Measurements from ENCODE around the gene DNAJC1. TPM values are rescaled to one million over a fixed set of nuclear protein-coding genes. Genes with fewer than 3 reads are reported as not detected.
"Not testable (repeated sequence)": the region's sequence is repeated elsewhere in the genome, so short reads cannot be mapped to it uniquely, and the experiment has no call there.

DNAJC1 gene
- total RNA-seq, 1 experiment from 2014 or later: 57.8 TPM

DNA sequence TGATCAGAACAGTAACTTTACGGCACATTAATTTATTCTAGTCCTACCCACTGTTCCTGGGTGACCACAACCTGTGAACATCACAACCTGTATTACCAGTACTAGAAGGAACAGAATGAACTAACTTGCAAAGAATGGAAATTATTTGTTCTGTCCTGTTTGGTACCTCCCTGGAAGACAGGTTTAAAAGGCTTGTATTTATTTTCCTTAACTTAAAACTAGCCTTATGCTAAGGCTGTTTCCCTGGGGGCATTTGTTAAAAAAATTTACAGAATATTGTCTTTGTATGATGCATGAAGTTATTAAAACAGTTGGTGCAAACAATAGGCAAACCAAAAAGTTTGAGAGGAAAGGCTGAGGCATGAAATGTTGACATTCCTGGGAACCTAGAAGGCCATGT lies 132.7 kb downstream of the DNAJC1 start:
- TF ChIP-seq CTCF (IDR thresholded peaks at IDR 0.05; ENCODE audit: unreplicated experiment): no peak
- H3K36me3 Mint-ChIP-seq (ENCODE audit: insufficient read depth, unreplicated experiment): peaks cover 31% of the 10 kb centered on the region
- BruUV-seq (replicated peaks): no TSS peak
- no peaks in the 10 kb centered on the region for H3K27me3 Mint-ChIP-seq (ENCODE audit: insufficient read depth, unreplicated experiment)
- H3K4me1 Mint-ChIP-seq (ENCODE audit: insufficient read depth, unreplicated experiment): no peaks in the 10 kb centered on the region
- CTCF ChIA-PET: no interaction called here
- DNase-seq (ENCODE audit: unreplicated experiment): no peak
- POLR2A ChIA-PET: no interaction called here
- no peak overlapping the region for H3K27ac Mint-ChIP-seq (ENCODE audit: low read depth, unreplicated experiment)
- peaks cover 21% of the 10 kb centered on the region for H3K9me3 Mint-ChIP-seq (ENCODE audit: unreplicated experiment)
- intact Hi-C loops (cut with micrococcal nuclease): no loop called here
- no peak overlapping the region for H3K4me3 Mint-ChIP-seq (ENCODE audit: unreplicated experiment)

- intact Hi-C loops (cut with micrococcal nuclease); H3K4me3 Mint-ChIP-seq (ENCODE audit: unreplicated experiment); H3K27ac Mint-ChIP-seq (ENCODE audit: low read depth, unreplicated experiment): not testable (repeated sequence)
Measured at GRCh38 chr10:21869087-21869486, 134.4 kb downstream of the DNAJC1 start.

DNA sequence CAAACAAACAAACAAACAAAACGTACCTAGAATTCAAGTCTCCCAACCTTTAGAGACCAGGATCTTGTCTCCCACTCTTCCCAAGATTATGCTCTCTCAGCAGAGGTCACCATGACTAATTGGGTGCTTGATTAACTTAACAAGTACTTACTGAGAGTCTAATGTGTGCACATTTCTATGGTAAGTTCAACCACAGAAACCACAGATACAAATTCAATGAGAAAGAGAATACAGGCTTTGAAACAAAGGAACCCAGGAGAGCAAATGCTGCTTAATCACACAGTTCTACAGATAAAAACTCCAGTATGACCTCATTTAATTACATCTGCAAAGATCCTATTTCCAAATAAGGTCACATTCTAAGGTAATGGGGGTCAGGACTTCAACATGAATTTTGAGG lies 142.8 kb downstream of the DNAJC1 start:
- ChIA-PET POLR2A (no interaction called here), CTCF (no interaction called here)
- no TSS peak for BruUV-seq (replicated peaks)
- peaks cover 17% of the 10 kb centered on the region for H3K36me3 Mint-ChIP-seq (ENCODE audit: insufficient read depth, unreplicated experiment)
- H3K9me3 Mint-ChIP-seq (ENCODE audit: unreplicated experiment): no peaks in the 10 kb centered on the region
- intact Hi-C loops (cut with micrococcal nuclease): no loop called here
- no peak overlapping the region for H3K4me3 Mint-ChIP-seq (ENCODE audit: unreplicated experiment)
- DNase-seq (ENCODE audit: unreplicated experiment): no peak
- H3K27ac Mint-ChIP-seq (ENCODE audit: low read depth, unreplicated experiment): no peak overlapping the region
- no peak for TF ChIP-seq CTCF (IDR thresholded peaks at IDR 0.05; ENCODE audit: unreplicated experiment)
- H3K4me1 Mint-ChIP-seq (ENCODE audit: insufficient read depth, unreplicated experiment): no peaks in the 10 kb centered on the region
- H3K27me3 Mint-ChIP-seq (ENCODE audit: insufficient read depth, unreplicated experiment): no peaks in the 10 kb centered on the region

More at GRCh38 chr10:21869087-21869486, 134.4 kb downstream of the DNAJC1 start:
- POLR2A ChIA-PET; BruUV-seq (replicated peaks); H3K4me1 Mint-ChIP-seq (ENCODE audit: insufficient read depth, unreplicated experiment); H3K27me3 Mint-ChIP-seq (ENCODE audit: insufficient read depth, unreplicated experiment); DNase-seq (ENCODE audit: unreplicated experiment): not testable (repeated sequence)
- peaks cover 31% of the 10 kb centered on the region for H3K36me3 Mint-ChIP-seq (ENCODE audit: insufficient read depth, unreplicated experiment)
- H3K9me3 Mint-ChIP-seq (ENCODE audit: unreplicated experiment): peaks cover 21% of the 10 kb centered on the region
- CTCF ChIA-PET: interaction anchor here (0.6 kb wide), 1 partner anchor 599 kb away, joined by 3 read pairs; no protein-coding TSS in a partner anchor

DNA sequence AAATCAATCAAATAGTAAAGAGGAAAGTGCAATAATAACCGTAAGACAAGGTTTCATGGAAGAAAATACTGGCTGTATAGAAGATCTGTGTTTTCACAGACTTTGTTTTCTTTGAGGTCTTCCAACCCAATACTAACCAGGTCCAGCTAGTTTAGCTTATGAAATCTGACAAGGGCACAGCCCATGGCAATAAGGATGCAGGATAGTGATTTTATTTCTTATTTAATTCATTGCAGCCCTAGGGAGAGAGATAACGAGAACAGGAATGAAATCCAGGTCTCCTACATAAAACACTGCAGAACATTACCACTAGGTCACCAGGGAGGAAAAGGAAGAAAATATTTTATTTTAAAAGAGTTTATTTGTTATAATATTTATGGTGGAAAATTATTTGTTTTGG lies 145.1 kb downstream of the DNAJC1 start:
- ChIA-PET POLR2A (interaction anchor here (0.6 kb wide), 1 partner anchor 51 kb away, joined by 3 read pairs; no protein-coding TSS in a partner anchor), CTCF (interaction anchor here (0.5 kb wide), 1 partner anchor 136 kb away, joined by 3 read pairs; no protein-coding TSS in a partner anchor)
- no peak overlapping the region for H3K27ac Mint-ChIP-seq (ENCODE audit: low read depth, unreplicated experiment)
- H3K9me3 Mint-ChIP-seq (ENCODE audit: unreplicated experiment): no peaks in the 10 kb centered on the region
- no peaks in the 10 kb centered on the region for H3K4me1 Mint-ChIP-seq (ENCODE audit: insufficient read depth, unreplicated experiment)
- no peaks in the 10 kb centered on the region for H3K27me3 Mint-ChIP-seq (ENCODE audit: insufficient read depth, unreplicated experiment)
- no peak for DNase-seq (ENCODE audit: unreplicated experiment)
- H3K4me3 Mint-ChIP-seq (ENCODE audit: unreplicated experiment): no peak overlapping the region
- BruUV-seq (replicated peaks): no TSS peak
- intact Hi-C loops (cut with micrococcal nuclease): no loop called here
- TF ChIP-seq CTCF (IDR thresholded peaks at IDR 0.05; ENCODE audit: unreplicated experiment): no peak
- H3K36me3 Mint-ChIP-seq (ENCODE audit: insufficient read depth, unreplicated experiment): peaks cover 11% of the 10 kb centered on the region

DNA sequence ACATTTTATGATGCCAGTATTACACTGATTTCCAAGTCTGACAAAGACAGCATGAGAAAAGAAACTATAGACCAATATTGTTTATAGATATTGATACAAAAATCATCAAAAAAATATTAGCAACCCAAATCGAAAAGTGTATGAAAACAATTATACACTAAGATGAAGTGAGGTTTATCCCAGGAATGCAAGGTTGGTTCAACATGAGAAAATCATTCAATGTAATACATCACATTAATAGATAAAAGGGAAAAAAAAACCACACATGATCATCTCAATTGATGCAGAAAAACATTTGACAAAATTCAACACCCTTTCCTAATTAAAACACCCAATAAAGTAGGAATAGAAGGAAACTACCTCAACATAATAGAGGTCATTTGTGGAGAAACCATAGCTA lies 153.9 kb downstream of the DNAJC1 start:
- no TSS peak for BruUV-seq (replicated peaks)
- H3K27ac Mint-ChIP-seq (ENCODE audit: low read depth, unreplicated experiment): no peak overlapping the region

More for the DNA sequence above, 153.9 kb downstream of the DNAJC1 start:
- H3K4me1 Mint-ChIP-seq (ENCODE audit: insufficient read depth, unreplicated experiment): no peaks in the 10 kb centered on the region
- no peak overlapping the region for H3K4me3 Mint-ChIP-seq (ENCODE audit: unreplicated experiment)
- no peak for TF ChIP-seq CTCF (IDR thresholded peaks at IDR 0.05; ENCODE audit: unreplicated experiment)
- intact Hi-C loops (cut with micrococcal nuclease): no loop called here
- peak; percentile 5 for DNase-seq (ENCODE audit: unreplicated experiment)
- H3K36me3 Mint-ChIP-seq (ENCODE audit: insufficient read depth, unreplicated experiment): peaks cover 11% of the 10 kb centered on the region
- ChIA-PET POLR2A (interaction anchor here (0.6 kb wide), 1 partner anchor 15 kb away, joined by 3 read pairs; no protein-coding TSS in a partner anchor), CTCF (no interaction called here)
- H3K9me3 Mint-ChIP-seq (ENCODE audit: unreplicated experiment): peaks cover 13% of the 10 kb centered on the region
- H3K27me3 Mint-ChIP-seq (ENCODE audit: insufficient read depth, unreplicated experiment): no peaks in the 10 kb centered on the region

Data from MCF 10A (cell line).